Mucosa of descending colon (tissue), 3 donors: ENCODE results near the gene ARTN. TPM values are rescaled to one million over a fixed set of nuclear protein-coding genes. Genes with fewer than 3 reads are reported as not detected.

ENCODE experiments used
- ATAC-seq: fragments of 200-7000 bp; cut with Tn5 transposase; one replicate; pipeline ENCODE4 v1.9.1; 2020; ENCODE audit warnings: mild to moderate bottlenecking, moderate library complexity
- DNase-seq, 3 donors: peaks; one replicate each; pipeline ENCODE4 v3.0.0-alpha.2; 2020
- H3K36me3 ChIP-seq: fragments of 200-600 bp; one replicate; pipeline ENCODE4 v1.8.0; 2021; ENCODE audit warnings: low read depth, mild to moderate bottlenecking
- H3K4me1 ChIP-seq: fragments of 200-600 bp; one replicate; pipeline ENCODE4 v1.8.0; 2021; ENCODE audit warnings: low read depth, mild to moderate bottlenecking
- H3K4me3 ChIP-seq: fragments of 200-600 bp; one replicate; pipeline ENCODE4 v1.8.0; 2021; ENCODE audit warnings: mild to moderate bottlenecking
- H3K9me3 ChIP-seq: fragments of 200-600 bp; one replicate; pipeline ENCODE4 v1.8.0; 2021; ENCODE audit warnings: mild to moderate bottlenecking
- intact Hi-C, 2 donors: fragments of 100-400 bp; cut with DNase I in 1 of 2; cut with micrococcal nuclease in 1 of 2; formaldehyde crosslinking; loops; one replicate each; pipeline versions ENCODE4 v1.11.0 to v1.11.1; 2022; cut with DNase I, micrococcal nuclease
- total RNA-seq, 3 donors: library from RNA; stranded (reverse); fragmentation: NEBNext Ultra II Directional in 2 of 3; extraction: Animal tissue kit (Norgen Biotek cat#: 25700) in 2 of 3; gene quantifications; one replicate each; pipeline versions ENCODE4 v1.2.1 to v1.2.4, GENCODE V29; 2021 to 2023
- TF ChIP-seq, protein P1 (sequence below): fragments of 200-600 bp; IDR thresholded peaks from one replicate; pipeline ENCODE4 v1.8.0; 2022; ENCODE audit warnings: antibody characterized with exemption, mild to moderate bottlenecking
- donor health status: DM: no; HTN: no; CAD: no; lungs with moderate emphysema.
- donor health status: DM: no; HTN: no; CAD: no.
- donor health status: DM: no; HTN: yes; CAD: no.

ARTN gene
- total RNA-seq, 3 donors from 2014 or later: 6.9 to 14.2 (median 7.4) TPM

DNA sequence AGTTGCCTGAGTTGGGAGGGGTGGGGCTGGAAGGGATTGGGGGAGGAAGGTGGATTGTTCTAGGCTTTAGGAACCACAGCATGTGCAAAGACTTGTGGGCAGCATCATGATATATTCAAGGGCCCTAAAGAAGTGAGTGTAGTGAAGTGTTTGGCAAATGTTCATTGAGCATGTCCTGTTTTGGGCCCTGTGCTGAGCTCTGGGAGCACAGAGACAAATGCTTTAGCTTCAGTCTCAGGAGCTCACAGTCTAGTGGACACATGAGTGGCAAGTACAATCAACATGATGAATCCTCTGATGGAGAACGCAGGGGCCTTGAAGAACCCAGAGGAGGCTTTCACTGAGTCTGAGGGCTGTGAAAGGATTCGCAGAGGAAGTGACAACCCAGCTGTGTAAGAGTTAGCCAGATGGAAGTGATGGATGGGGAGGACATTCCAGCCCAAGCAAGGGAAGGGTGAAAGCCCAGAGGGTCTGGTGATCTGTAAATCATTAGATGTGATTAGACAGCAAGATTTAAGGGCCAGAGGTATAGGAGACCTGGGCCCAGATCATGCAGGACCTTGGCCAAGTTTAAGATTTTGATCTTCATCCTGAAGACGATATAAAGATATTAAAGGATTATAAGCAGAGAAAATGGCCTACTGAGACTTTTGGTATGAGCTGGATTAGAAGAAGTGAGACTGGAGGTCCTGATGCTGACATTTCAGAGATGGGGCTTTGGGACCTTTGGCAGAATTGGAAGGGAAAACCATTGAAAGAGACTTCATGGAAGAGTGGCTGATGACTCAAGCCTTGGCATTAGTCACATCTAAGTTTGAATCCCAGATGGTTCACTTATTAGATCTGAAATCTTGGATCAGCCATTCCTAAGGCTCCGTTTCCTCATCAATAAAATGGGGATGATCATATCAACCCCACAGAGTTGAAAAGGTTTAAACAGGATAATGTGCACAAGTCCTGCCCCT lies 17.7 kb downstream of the ARTN start:
- Histone ChIP-seq H3K4me3 (no peak overlapping the region), H3K4me1 (peaks cover 16% of the 10 kb centered on the region), H3K36me3 (peaks cover 4% of the 10 kb centered on the region), H3K9me3 (no peaks in the 10 kb centered on the region)
- DNase-seq (no peak), ATAC-seq (no peak)
- intact Hi-C loops: no loop called here
- TF ChIP-seq, protein P1, sequence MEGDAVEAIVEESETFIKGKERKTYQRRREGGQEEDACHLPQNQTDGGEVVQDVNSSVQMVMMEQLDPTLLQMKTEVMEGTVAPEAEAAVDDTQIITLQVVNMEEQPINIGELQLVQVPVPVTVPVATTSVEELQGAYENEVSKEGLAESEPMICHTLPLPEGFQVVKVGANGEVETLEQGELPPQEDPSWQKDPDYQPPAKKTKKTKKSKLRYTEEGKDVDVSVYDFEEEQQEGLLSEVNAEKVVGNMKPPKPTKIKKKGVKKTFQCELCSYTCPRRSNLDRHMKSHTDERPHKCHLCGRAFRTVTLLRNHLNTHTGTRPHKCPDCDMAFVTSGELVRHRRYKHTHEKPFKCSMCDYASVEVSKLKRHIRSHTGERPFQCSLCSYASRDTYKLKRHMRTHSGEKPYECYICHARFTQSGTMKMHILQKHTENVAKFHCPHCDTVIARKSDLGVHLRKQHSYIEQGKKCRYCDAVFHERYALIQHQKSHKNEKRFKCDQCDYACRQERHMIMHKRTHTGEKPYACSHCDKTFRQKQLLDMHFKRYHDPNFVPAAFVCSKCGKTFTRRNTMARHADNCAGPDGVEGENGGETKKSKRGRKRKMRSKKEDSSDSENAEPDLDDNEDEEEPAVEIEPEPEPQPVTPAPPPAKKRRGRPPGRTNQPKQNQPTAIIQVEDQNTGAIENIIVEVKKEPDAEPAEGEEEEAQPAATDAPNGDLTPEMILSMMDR: no peak

DNA sequence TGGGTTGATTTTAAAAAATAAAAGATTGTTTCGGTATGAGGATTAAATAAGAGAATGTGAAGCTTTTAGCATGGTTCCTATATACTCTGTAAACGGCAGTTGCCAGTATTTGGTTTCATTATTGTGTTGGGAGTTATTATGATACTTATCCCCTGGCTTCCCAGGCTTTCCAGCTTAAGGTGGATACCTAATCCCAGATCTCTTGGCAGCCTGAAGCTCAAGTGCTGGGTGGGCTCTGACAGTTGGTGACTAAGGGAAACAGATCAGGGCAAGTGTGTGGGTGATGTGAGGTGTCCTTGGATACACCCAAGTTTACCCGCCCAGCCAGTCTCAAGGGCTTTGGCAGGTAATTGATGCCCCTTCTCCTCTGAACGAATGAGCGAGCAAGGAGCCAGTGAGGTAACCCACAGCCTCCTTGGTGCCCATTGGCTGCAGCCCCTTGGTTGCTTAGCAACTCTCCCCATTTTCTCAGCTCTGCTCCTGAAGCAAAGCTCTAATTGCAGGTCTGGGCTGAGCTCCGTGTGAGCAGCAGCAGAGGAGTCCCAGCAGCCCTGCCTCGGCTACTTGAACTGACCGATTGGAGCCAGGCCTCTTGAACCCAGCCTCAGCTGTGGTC lies 19.2 kb downstream of the ARTN start:
- no peaks in the 10 kb centered on the region for H3K9me3 ChIP-seq
- intact Hi-C loops: no loop called here
- no peak overlapping the region for H3K4me3 ChIP-seq
- TF ChIP-seq, protein P1: no peak
- ATAC-seq (no peak), DNase-seq (no peak)
- peaks cover 4% of the 10 kb centered on the region for H3K4me1 ChIP-seq
- H3K36me3 ChIP-seq: no peaks in the 10 kb centered on the region

DNA sequence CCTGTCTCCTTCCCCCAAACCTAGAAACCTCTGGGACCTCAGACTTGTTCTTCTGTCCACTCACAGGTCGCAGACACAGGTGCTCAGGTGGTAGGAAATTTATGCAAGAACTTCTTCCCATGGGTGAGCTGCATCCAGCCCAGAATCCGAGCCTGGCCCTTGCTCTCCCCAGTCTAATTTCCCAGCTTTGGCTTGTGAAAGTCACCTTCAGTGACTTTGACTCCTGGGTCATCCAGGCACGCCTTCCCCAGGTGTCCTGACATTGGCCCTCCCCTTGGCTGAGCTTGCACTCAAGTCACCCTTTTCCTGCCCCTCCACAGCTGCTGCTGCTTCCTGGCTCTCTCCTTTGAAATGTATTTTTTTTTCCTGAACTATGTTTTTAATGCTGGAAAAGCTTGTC lies 19.8 kb downstream of the ARTN start:
- Histone ChIP-seq H3K36me3 (no peaks in the 10 kb centered on the region), H3K4me1 (no peaks in the 10 kb centered on the region), H3K9me3 (no peaks in the 10 kb centered on the region), H3K4me3 (no peak overlapping the region)
- DNase-seq (no peak), ATAC-seq (no peak)
- TF ChIP-seq, protein P1: no peak
- intact Hi-C loops: no loop called here

DNA sequence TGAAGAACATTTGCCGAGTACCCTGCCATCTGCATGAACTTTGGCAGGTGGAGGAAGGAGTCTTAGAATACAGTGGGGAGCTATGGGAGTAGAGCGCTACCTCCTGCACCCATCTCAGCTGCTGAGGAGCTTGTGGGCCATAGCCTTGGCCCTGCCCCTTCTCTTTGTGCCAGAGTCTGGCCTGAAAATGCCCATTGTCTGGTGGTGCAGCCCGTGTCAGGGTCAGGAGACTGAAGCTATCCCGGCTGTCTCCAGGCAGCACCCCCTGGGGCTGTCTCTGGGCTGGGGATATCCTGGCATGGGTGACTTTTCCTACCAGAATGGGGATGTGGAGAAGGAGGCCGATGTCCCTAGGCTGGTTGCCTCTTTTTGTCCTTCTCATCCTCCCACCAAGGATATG lies 20.4 kb downstream of the ARTN start:
- H3K9me3 ChIP-seq: no peaks in the 10 kb centered on the region
- intact Hi-C loops: no loop called here
- no peaks in the 10 kb centered on the region for H3K4me1 ChIP-seq
- H3K36me3 ChIP-seq: no peaks in the 10 kb centered on the region
- TF ChIP-seq, protein P1: no peak
- DNase-seq (no peak), ATAC-seq (no peak)
- H3K4me3 ChIP-seq: no peak overlapping the region

DNA sequence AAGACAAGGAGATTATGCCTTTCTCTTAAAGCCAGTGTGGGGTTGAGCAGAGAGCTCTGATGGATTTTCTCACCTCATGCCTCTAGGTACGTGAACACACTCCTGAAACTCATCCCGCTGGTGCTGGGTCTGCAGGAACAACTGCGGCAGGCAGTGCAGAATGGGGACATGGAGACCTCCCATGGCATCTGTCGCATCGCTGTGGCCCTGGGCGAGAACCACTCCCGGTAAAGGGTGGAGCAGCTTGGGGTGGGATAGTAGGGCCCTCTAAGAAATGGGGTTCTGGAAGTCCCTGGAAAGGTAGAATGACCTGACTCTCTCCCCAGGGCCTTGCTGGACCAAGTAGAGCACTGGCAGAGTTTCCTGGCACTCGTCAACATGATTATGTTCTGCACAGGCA lies 22.6 kb downstream of the ARTN start:
- Histone ChIP-seq H3K9me3 (no peaks in the 10 kb centered on the region), H3K4me1 (no peaks in the 10 kb centered on the region), H3K36me3 (no peaks in the 10 kb centered on the region), H3K4me3 (no peak overlapping the region)
- ATAC-seq: no peak
- TF ChIP-seq, protein P1: no peak
- DNase-seq: no peak
- intact Hi-C loops: no loop called here
